ENCODE data around the gene MRAS.
"Not testable (repeated sequence)": the region's sequence is repeated elsewhere in the genome, so short reads cannot be mapped to it uniquely, and the experiment has no call there.

MRAS gene

GRCh38 chr3:138451595-138452162 is 103.3 kb downstream of the MRAS start:
- Mint-ChIP-seq H3K4me1 (no peaks in the 10 kb centered on the region), H3K27ac (no peak overlapping the region), H3K9me3 (no peaks in the 10 kb centered on the region), H3K4me3 (no peak overlapping the region), H3K36me3 (no peaks in the 10 kb centered on the region), H3K27me3 (peaks cover 10 to 39% of the 10 kb centered on the region in 2 donors)
- DNase-seq (no peak), ATAC-seq (replicated peaks) (no peak)

GRCh38 chr3:138452436-138452835 is 104.1 kb downstream of the MRAS start:
- no peak overlapping the region for H3K4me3 Mint-ChIP-seq
- peaks cover 10 to 46% of the 10 kb centered on the region in 2 donors for H3K27me3 Mint-ChIP-seq
- no peak for DNase-seq
- no peaks in the 10 kb centered on the region for H3K4me1 Mint-ChIP-seq
- H3K27ac Mint-ChIP-seq, result no peak overlapping the region
- H3K36me3 Mint-ChIP-seq, result no peaks in the 10 kb centered on the region
- ATAC-seq (replicated peaks), result no peak
- no peaks in the 10 kb centered on the region for H3K9me3 Mint-ChIP-seq

GRCh38 chr3:138453940-138454339 is 105.6 kb downstream of the MRAS start:
- H3K36me3 Mint-ChIP-seq; H3K4me1 Mint-ChIP-seq; H3K4me3 Mint-ChIP-seq; H3K27ac Mint-ChIP-seq; DNase-seq; ATAC-seq (replicated peaks); H3K9me3 Mint-ChIP-seq: not testable (repeated sequence)
- peaks cover 10 to 57% of the 10 kb centered on the region in 2 donors for H3K27me3 Mint-ChIP-seq
